Measurements from ENCODE around the gene SF3B3. TPM values are rescaled to one million over a fixed set of nuclear protein-coding genes. Genes with fewer than 3 reads are reported as not detected.

Gene SF3B3
- total RNA-seq, 1 donor from 2014 or later: 278 TPM

- peaks cover 6% of the 10 kb centered on the region for H3K27me3 Mint-ChIP-seq (ENCODE audit: unreplicated experiment)
- H3K4me1 Mint-ChIP-seq (ENCODE audit: low read depth, unreplicated experiment): no peaks in the 10 kb centered on the region
- DNase-seq: no peak
- H3K27ac Mint-ChIP-seq (ENCODE audit: unreplicated experiment): no peak overlapping the region
- no peaks in the 10 kb centered on the region for H3K36me3 Mint-ChIP-seq (ENCODE audit: unreplicated experiment)
- TF ChIP-seq CTCF (IDR thresholded peaks at IDR 0.05; ENCODE audit: partially characterized antibody, unreplicated experiment): no peak
- H3K9me3 Mint-ChIP-seq (ENCODE audit: unreplicated experiment): peaks cover 4% of the 10 kb centered on the region
- no peak overlapping the region for H3K4me3 Mint-ChIP-seq (ENCODE audit: unreplicated experiment)
Measured at GRCh38 chr16:70578035-70578434, 54.4 kb downstream of the SF3B3 start.

- Mint-ChIP-seq H3K27ac (ENCODE audit: unreplicated experiment) (no peak overlapping the region), H3K4me1 (ENCODE audit: low read depth, unreplicated experiment) (peaks cover 4% of the 10 kb centered on the region), H3K9me3 (ENCODE audit: unreplicated experiment) (peaks cover 4% of the 10 kb centered on the region), H3K36me3 (ENCODE audit: unreplicated experiment) (no peaks in the 10 kb centered on the region), H3K27me3 (ENCODE audit: unreplicated experiment) (peaks cover 6% of the 10 kb centered on the region), H3K4me3 (ENCODE audit: unreplicated experiment) (no peak overlapping the region)
- no peak for TF ChIP-seq CTCF (IDR thresholded peaks at IDR 0.05; ENCODE audit: partially characterized antibody, unreplicated experiment)
- DNase-seq: no peak
Measured at GRCh38 chr16:70579248-70579647, 55.6 kb downstream of the SF3B3 start.

- H3K27me3 Mint-ChIP-seq (ENCODE audit: unreplicated experiment): peaks cover 6% of the 10 kb centered on the region
- H3K27ac Mint-ChIP-seq (ENCODE audit: unreplicated experiment): no peak overlapping the region
- H3K36me3 Mint-ChIP-seq (ENCODE audit: unreplicated experiment): no peaks in the 10 kb centered on the region
- H3K4me3 Mint-ChIP-seq (ENCODE audit: unreplicated experiment): no peak overlapping the region
- DNase-seq: no peak
- H3K9me3 Mint-ChIP-seq (ENCODE audit: unreplicated experiment): peaks cover 4% of the 10 kb centered on the region
- peaks cover 4% of the 10 kb centered on the region for H3K4me1 Mint-ChIP-seq (ENCODE audit: low read depth, unreplicated experiment)
- TF ChIP-seq CTCF (IDR thresholded peaks at IDR 0.05; ENCODE audit: partially characterized antibody, unreplicated experiment): no peak
Measured at GRCh38 chr16:70579648-70580630, 56.3 kb downstream of the SF3B3 start.

GRCh38 chr16:70582280-70582978, 58.8 kb downstream of the SF3B3 start:
- no peaks in the 10 kb centered on the region for H3K36me3 Mint-ChIP-seq (ENCODE audit: unreplicated experiment)
- H3K4me1 Mint-ChIP-seq (ENCODE audit: low read depth, unreplicated experiment): peaks cover 4% of the 10 kb centered on the region
- peaks cover 2% of the 10 kb centered on the region for H3K9me3 Mint-ChIP-seq (ENCODE audit: unreplicated experiment)
- H3K4me3 Mint-ChIP-seq (ENCODE audit: unreplicated experiment): no peak overlapping the region
- TF ChIP-seq CTCF (IDR thresholded peaks at IDR 0.05; ENCODE audit: partially characterized antibody, unreplicated experiment): no peak
- H3K27me3 Mint-ChIP-seq (ENCODE audit: unreplicated experiment): peaks cover 1% of the 10 kb centered on the region
- no peak overlapping the region for H3K27ac Mint-ChIP-seq (ENCODE audit: unreplicated experiment)
- DNase-seq: no peak

All from glutamatergic neuron (in vitro differentiated cells).